Astrocyte (in vitro differentiated cells and primary cell): ENCODE measurements around the gene SLC9A9. TPM values are rescaled to one million over a fixed set of nuclear protein-coding genes. Genes with fewer than 3 reads are reported as not detected.

ENCODE experiments used
- DNase-seq: peaks from one replicate; pipeline ENCODE4 v3.0.0-alpha.2; 2010; ENCODE audit warnings: low read depth
- FAIRE-seq: peaks from 2 replicates; lab custom pipeline; 2011; peaks lifted over from hg19 to GRCh38; lab: Jason Lieb, UNC
- H2AFZ ChIP-seq: 2 replicates; pipeline ENCODE4 v1.6.0; 2012; ENCODE audit warnings: low read depth, low read length, inconsistent platforms
- H3K27ac ChIP-seq: 2 replicates; pipeline ENCODE4 v1.5.1; 2011; ENCODE audit warnings: low read depth, low read length, inconsistent platforms
- H3K27me3 ChIP-seq: 2 replicates; pipeline ENCODE4 v1.6.0; 2011; ENCODE audit warnings: low read length, inconsistent platforms; ENCODE audit not compliant: insufficient read depth
- H3K36me3 ChIP-seq: 2 replicates; pipeline ENCODE4 v1.5.1; 2011; ENCODE audit warnings: low read length, inconsistent platforms; ENCODE audit not compliant: insufficient read depth
- H3K4me1 ChIP-seq: 2 replicates; pipeline ENCODE4 v1.5.1; 2011; ENCODE audit warnings: low read length, inconsistent platforms; ENCODE audit not compliant: insufficient read depth
- H3K4me2 ChIP-seq: 2 replicates; pipeline ENCODE4 v1.6.0; 2012; ENCODE audit warnings: low read length, inconsistent platforms
- H3K4me3 ChIP-seq: 2 replicates; pipeline ENCODE4 v1.5.1; 2011; ENCODE audit warnings: low read depth, mild to moderate bottlenecking, low read length, inconsistent platforms; ENCODE audit not compliant: insufficient read depth
- H3K79me2 ChIP-seq: 2 replicates; pipeline ENCODE4 v1.6.0; 2012; ENCODE audit warnings: mild to moderate bottlenecking, low read length, inconsistent platforms; ENCODE audit not compliant: insufficient read depth
- H3K9ac ChIP-seq: 2 replicates; pipeline ENCODE4 v1.6.0; 2012; ENCODE audit warnings: mild to moderate bottlenecking, low read length, inconsistent platforms
- H3K9me3 ChIP-seq: 2 replicates; pipeline ENCODE4 v1.5.1; 2012; ENCODE audit warnings: low read depth, mild to moderate bottlenecking, low read length, inconsistent platforms; ENCODE audit not compliant: insufficient read depth
- H4K20me1 ChIP-seq: 2 replicates; pipeline ENCODE4 v1.6.0; 2012; ENCODE audit warnings: low read length, inconsistent platforms; ENCODE audit not compliant: insufficient read depth
- H3K27ac Mint-ChIP-seq: one replicate; pipeline ENCODE4 v1.8.0; 2021; ENCODE audit warnings: mild to moderate bottlenecking, mixed read lengths; ENCODE audit not compliant: unreplicated experiment
- H3K27me3 Mint-ChIP-seq: one replicate; pipeline ENCODE4 v1.8.0; 2021; ENCODE audit warnings: low read depth, mixed read lengths; ENCODE audit not compliant: unreplicated experiment
- H3K36me3 Mint-ChIP-seq: one replicate; pipeline ENCODE4 v1.8.0; 2021; ENCODE audit warnings: low read depth, mixed read lengths; ENCODE audit not compliant: unreplicated experiment
- H3K4me1 Mint-ChIP-seq: one replicate; pipeline ENCODE4 v1.8.0; 2021; ENCODE audit warnings: low read depth, mixed read lengths; ENCODE audit not compliant: unreplicated experiment
- H3K4me3 Mint-ChIP-seq: one replicate; pipeline ENCODE4 v1.8.0; 2021; ENCODE audit warnings: mild to moderate bottlenecking, moderate library complexity, mixed read lengths; ENCODE audit not compliant: unreplicated experiment
- H3K9me3 Mint-ChIP-seq: one replicate; pipeline ENCODE4 v1.8.0; 2021; ENCODE audit warnings: mild to moderate bottlenecking, mixed read lengths; ENCODE audit not compliant: unreplicated experiment
- EZH2 ChIP-seq: IDR thresholded peaks from 2 replicates; pipeline ENCODE4 v1.6.1; 2012; ENCODE audit warnings: mild to moderate bottlenecking, low read length, inconsistent platforms; ENCODE audit not compliant: insufficient read depth
- total RNA-seq: library from RNA; stranded (reverse); gene quantifications from 2 replicates; pipeline ENCODE4 v1.2.1, GENCODE V29; 2021
- TF ChIP-seq, protein P1 (sequence below): IDR thresholded peaks from 2 replicates; pipeline ENCODE4 v1.5.1; 2011; ENCODE audit warnings: low read depth, mild to moderate bottlenecking, inconsistent platforms, low read length, moderate library complexity; ENCODE audit not compliant: insufficient read depth

Gene SLC9A9
- total RNA-seq, 1 donor from 2014 or later: 1.5 TPM

GRCh38 chr3:143242691-143243090 is 605.6 kb downstream of the SLC9A9 start:
- Mint-ChIP-seq H3K36me3 (no peaks in the 10 kb centered on the region), H3K4me1 (peaks cover 34% of the 10 kb centered on the region), H3K4me3 (no peak overlapping the region), H3K27ac (peak overlapping the region; percentile 77), H3K9me3 (no peaks in the 10 kb centered on the region), H3K27me3 (no peaks in the 10 kb centered on the region)
- Histone ChIP-seq H3K4me1 (peaks cover 12% of the 10 kb centered on the region), H3K9me3 (no peaks in the 10 kb centered on the region), H4K20me1 (no peaks in the 10 kb centered on the region), H3K9ac (no peak overlapping the region), H3K4me2 (peak overlapping the region; percentile 27), H3K4me3 (no peak overlapping the region), H3K79me2 (no peaks in the 10 kb centered on the region), H3K36me3 (no peaks in the 10 kb centered on the region), H2AFZ (no peak overlapping the region), H3K27me3 (no peaks in the 10 kb centered on the region), H3K27ac (no peak overlapping the region)
- TF ChIP-seq, protein P1, sequence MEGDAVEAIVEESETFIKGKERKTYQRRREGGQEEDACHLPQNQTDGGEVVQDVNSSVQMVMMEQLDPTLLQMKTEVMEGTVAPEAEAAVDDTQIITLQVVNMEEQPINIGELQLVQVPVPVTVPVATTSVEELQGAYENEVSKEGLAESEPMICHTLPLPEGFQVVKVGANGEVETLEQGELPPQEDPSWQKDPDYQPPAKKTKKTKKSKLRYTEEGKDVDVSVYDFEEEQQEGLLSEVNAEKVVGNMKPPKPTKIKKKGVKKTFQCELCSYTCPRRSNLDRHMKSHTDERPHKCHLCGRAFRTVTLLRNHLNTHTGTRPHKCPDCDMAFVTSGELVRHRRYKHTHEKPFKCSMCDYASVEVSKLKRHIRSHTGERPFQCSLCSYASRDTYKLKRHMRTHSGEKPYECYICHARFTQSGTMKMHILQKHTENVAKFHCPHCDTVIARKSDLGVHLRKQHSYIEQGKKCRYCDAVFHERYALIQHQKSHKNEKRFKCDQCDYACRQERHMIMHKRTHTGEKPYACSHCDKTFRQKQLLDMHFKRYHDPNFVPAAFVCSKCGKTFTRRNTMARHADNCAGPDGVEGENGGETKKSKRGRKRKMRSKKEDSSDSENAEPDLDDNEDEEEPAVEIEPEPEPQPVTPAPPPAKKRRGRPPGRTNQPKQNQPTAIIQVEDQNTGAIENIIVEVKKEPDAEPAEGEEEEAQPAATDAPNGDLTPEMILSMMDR: no peak
- TF ChIP-seq EZH2: no peak
- FAIRE-seq (no peak), DNase-seq (no peak)

DNA sequence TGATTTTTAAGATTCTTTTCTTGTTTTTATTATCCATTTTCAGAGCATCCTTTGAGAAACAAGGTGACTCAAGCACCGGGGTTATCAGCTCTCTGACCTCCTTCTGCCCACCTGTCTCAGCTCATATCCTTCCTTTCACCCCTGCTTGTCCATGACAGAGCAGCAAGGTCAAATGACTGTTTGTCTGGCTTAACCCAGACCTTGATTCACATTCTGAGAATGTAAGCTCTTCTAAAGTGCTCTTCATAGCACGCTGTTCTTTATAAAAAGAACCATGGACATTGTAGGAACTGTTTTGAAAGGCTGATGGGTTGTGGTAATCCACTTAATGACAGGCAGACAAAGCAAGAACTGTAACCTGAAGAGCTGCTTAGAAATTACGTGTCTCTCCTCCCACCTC is 606.2 kb downstream of the SLC9A9 start:
- H3K27me3 ChIP-seq: no peaks in the 10 kb centered on the region
- H3K4me3 Mint-ChIP-seq: no peak overlapping the region
- DNase-seq (peak; percentile 63), FAIRE-seq (no peak)
- no peaks in the 10 kb centered on the region for H3K9me3 ChIP-seq
- H3K4me1 Mint-ChIP-seq: peaks cover 37% of the 10 kb centered on the region
- TF ChIP-seq, protein P1: no peak
- TF ChIP-seq EZH2: no peak
- H3K9ac ChIP-seq: no peak overlapping the region
- no peaks in the 10 kb centered on the region for H4K20me1 ChIP-seq
- no peak overlapping the region for H2AFZ ChIP-seq
- peak overlapping the region; percentile 27 for H3K4me2 ChIP-seq
- no peaks in the 10 kb centered on the region for H3K27me3 Mint-ChIP-seq
- no peaks in the 10 kb centered on the region for H3K36me3 ChIP-seq
- H3K4me3 ChIP-seq: no peak overlapping the region
- H3K4me1 ChIP-seq: peaks cover 15% of the 10 kb centered on the region
- no peak overlapping the region for H3K27ac ChIP-seq
- peak overlapping the region; percentile 77 for H3K27ac Mint-ChIP-seq
- H3K9me3 Mint-ChIP-seq: no peaks in the 10 kb centered on the region
- no peaks in the 10 kb centered on the region for H3K36me3 Mint-ChIP-seq
- no peaks in the 10 kb centered on the region for H3K79me2 ChIP-seq

DNA sequence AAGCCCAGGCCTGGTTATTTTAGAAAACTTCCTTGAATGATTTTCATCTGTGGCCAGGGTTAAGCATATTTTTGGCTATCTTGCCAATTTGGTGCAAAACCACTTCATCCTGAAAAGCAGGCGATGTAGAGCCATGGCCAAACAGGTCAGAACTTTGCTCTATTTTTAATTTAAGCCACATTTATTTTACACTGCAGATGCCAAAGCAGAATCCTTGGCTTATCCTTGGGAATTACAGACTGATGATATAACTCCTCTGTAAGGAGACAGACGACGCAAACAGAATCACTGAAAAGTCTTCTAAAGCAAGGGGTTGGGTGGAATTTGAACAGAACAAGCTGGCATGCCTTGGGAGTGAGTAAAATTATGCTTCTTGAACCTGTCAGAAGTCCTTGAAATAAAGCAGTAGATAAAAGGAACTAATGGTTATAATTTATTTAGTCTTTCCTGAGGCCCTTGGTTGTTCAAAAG is 606.8 kb downstream of the SLC9A9 start:
- H3K4me2 ChIP-seq: no peak overlapping the region
- DNase-seq: peak; percentile 89
- Mint-ChIP-seq H3K27ac (peak overlapping the region; percentile 73), H3K4me1 (peaks cover 41% of the 10 kb centered on the region), H3K27me3 (no peaks in the 10 kb centered on the region), H3K9me3 (no peaks in the 10 kb centered on the region), H3K4me3 (no peak overlapping the region), H3K36me3 (no peaks in the 10 kb centered on the region)
- FAIRE-seq: no peak
- H2AFZ ChIP-seq: no peak overlapping the region
- H3K79me2 ChIP-seq: no peaks in the 10 kb centered on the region
- no peaks in the 10 kb centered on the region for H3K9me3 ChIP-seq
- no peaks in the 10 kb centered on the region for H3K27me3 ChIP-seq
- H3K9ac ChIP-seq: no peak overlapping the region
- no peaks in the 10 kb centered on the region for H4K20me1 ChIP-seq
- H3K36me3 ChIP-seq: no peaks in the 10 kb centered on the region
- no peak overlapping the region for H3K4me3 ChIP-seq
- H3K27ac ChIP-seq: no peak overlapping the region
- peaks cover 19% of the 10 kb centered on the region for H3K4me1 ChIP-seq
- no peak for TF ChIP-seq EZH2
